SIG-M5 treated with dmso at 0.1 percent for 504 hours (cell line): Measurements from ENCODE around the gene PCGF3.
"Not testable (repeated sequence)": the region's sequence is repeated elsewhere in the genome, so short reads cannot be mapped to it uniquely, and the experiment has no call there.

Experiments used
- DNase-seq: peaks from one replicate; lab custom pipeline; 2025; ENCODE audit not compliant: unreplicated experiment; lab: John Stamatoyannopoulos, UW

Gene PCGF3

GRCh38 chr4:740011-740410, 34.4 kb downstream of the PCGF3 start:
- DNase-seq = no peak

- no peak for DNase-seq
Measured at GRCh38 chr4:740656-741282, 35.1 kb downstream of the PCGF3 start.

- DNase-seq = no peak
Measured at GRCh38 chr4:742096-742741, 36.6 kb downstream of the PCGF3 start.

- DNase-seq = peak; percentile 45
Measured at GRCh38 chr4:742742-743311, 37.2 kb downstream of the PCGF3 start.

GRCh38 chr4:743463-744211, 38.0 kb downstream of the PCGF3 start:
- no peak for DNase-seq

GRCh38 chr4:744212-744841, 38.7 kb downstream of the PCGF3 start:
- DNase-seq = no peak

- no peak for DNase-seq
Measured at GRCh38 chr4:747546-748170, 42.0 kb downstream of the PCGF3 start.

GRCh38 chr4:748461-748860, 42.8 kb downstream of the PCGF3 start:
- DNase-seq = no peak

GRCh38 chr4:749698-750666, 44.4 kb downstream of the PCGF3 start:
- DNase-seq = no peak

- no peak for DNase-seq
Measured at GRCh38 chr4:751676-752075, 46.0 kb downstream of the PCGF3 start.

GRCh38 chr4:752196-752861, 46.7 kb downstream of the PCGF3 start:
- no peak for DNase-seq

- not testable (repeated sequence) for DNase-seq
Measured at GRCh38 chr4:753186-753585, 47.6 kb downstream of the PCGF3 start.

- DNase-seq = no peak
Measured at GRCh38 chr4:754221-755120, 48.8 kb downstream of the PCGF3 start.

- no peak for DNase-seq
Measured at GRCh38 chr4:757111-757510, 51.5 kb downstream of the PCGF3 start.

GRCh38 chr4:759810-760209, 54.2 kb downstream of the PCGF3 start:
- not testable (repeated sequence) for DNase-seq

- no peak for DNase-seq
Measured at GRCh38 chr4:760616-761015, 55.0 kb downstream of the PCGF3 start.

- DNase-seq = no peak
Measured at GRCh38 chr4:761086-761485, 55.5 kb downstream of the PCGF3 start.

- DNase-seq = no peak
Measured at GRCh38 chr4:761739-762138, 56.1 kb downstream of the PCGF3 start.
